A673 (cell line): ENCODE data around the gene FBN3. TPM values are rescaled to one million over a fixed set of nuclear protein-coding genes. Genes with fewer than 3 reads are reported as not detected.

Source experiments
- BruUV-seq: library from RNA; stranded (reverse); fragments of 400-500 nt; replicated peaks from 2 replicates; lab custom pipeline; 2021; lab: Mats Ljungman, UMichigan
- CTCF ChIA-PET: fragments of 300-600 bp; sonication (Branson Sonifier 250); formaldehyde crosslinking; loops from one replicate; lab custom pipeline; 2022; ENCODE audit warnings: antibody characterized with exemption; lab: Charles Lee
- POLR2A ChIA-PET: fragments of 300-600 bp; sonication (Branson Sonifier 250); formaldehyde crosslinking; loops from one replicate; lab custom pipeline; 2022; ENCODE audit warnings: antibody characterized with exemption; ENCODE audit not compliant: low non-redundant PET; lab: Charles Lee
- DNase-seq: peaks from one replicate; pipeline ENCODE4 v3.0.0-alpha.2; 2015; ENCODE audit warnings: low spot score
- H3K27ac ChIP-seq: fragments of 200-600 bp; sonication (generic); 2 replicates; pipeline ENCODE4 v1.5.1; 2016; ENCODE audit warnings: mixed run types, low read depth, mild to moderate bottlenecking, mixed read lengths, antibody characterized with exemption, low read length; ENCODE audit not compliant: poor library complexity, severe bottlenecking
- H3K27me3 ChIP-seq: fragments of 200-600 bp; sonication (generic); replicated peaks from 2 replicates; pipeline ENCODE4 v1.6.1; 2017; ENCODE audit warnings: mixed run types, low read depth, mild to moderate bottlenecking, mixed read lengths, antibody characterized with exemption, low read length; ENCODE audit not compliant: insufficient read depth, poor library complexity
- H3K36me3 ChIP-seq: fragments of 200-600 bp; sonication (generic); 2 replicates; pipeline ENCODE4 v1.6.1; 2016; ENCODE audit warnings: mixed run types, mild to moderate bottlenecking, mixed read lengths, antibody characterized with exemption, low read length; ENCODE audit not compliant: insufficient read depth, poor library complexity, severe bottlenecking
- H3K4me1 ChIP-seq: fragments of 200-600 bp; sonication (generic); 2 replicates; pipeline ENCODE4 v1.6.1; 2017; ENCODE audit warnings: mixed run types, mild to moderate bottlenecking, mixed read lengths, antibody characterized with exemption, low read length; ENCODE audit not compliant: insufficient read depth, poor library complexity, severe bottlenecking
- H3K4me3 ChIP-seq: fragments of 200-600 bp; sonication (generic); 2 replicates; pipeline ENCODE4 v1.5.1; 2016; ENCODE audit warnings: low read depth, mixed run types, mild to moderate bottlenecking, mixed read lengths, low read length; ENCODE audit not compliant: poor library complexity, severe bottlenecking
- H3K9me3 ChIP-seq: fragments of 200-600 bp; sonication (generic); 2 replicates; pipeline ENCODE4 v1.6.1; 2016; ENCODE audit warnings: mixed run types, low read depth, mild to moderate bottlenecking, mixed read lengths, antibody characterized with exemption, low read length; ENCODE audit not compliant: poor library complexity, severe bottlenecking
- CTCF ChIP-seq: fragments of 300-800, 200-600 bp; sonication (generic); conservative IDR thresholded peaks from 2 replicates; pipeline ENCODE4 v1.5.1; 2017; ENCODE audit warnings: low read depth, mild to moderate bottlenecking, antibody characterized with exemption, low read length, moderate library complexity, mixed read lengths
- EZH2 ChIP-seq: fragments of 200-600 bp; sonication (generic); IDR thresholded peaks from 2 replicates; pipeline ENCODE4 v1.6.1; 2017; ENCODE audit warnings: borderline replicate concordance, low read depth, mild to moderate bottlenecking, mixed read lengths, antibody characterized with exemption, low read length; ENCODE audit not compliant: poor library complexity, severe bottlenecking
- intact Hi-C: fragments of 100-400 bp; cut with micrococcal nuclease; formaldehyde crosslinking; loops from one replicate; pipeline ENCODE4 v1.10.0; 2022; ENCODE audit not compliant: unreplicated experiment
- total RNA-seq: library from RNA; stranded (reverse); gene quantifications from 2 replicates; pipeline ENCODE4 v1.2.3, GENCODE V29; 2021

The FBN3 gene
- total RNA-seq, 1 experiment from 2014 or later, result 0.06 TPM

GRCh38 chr19:8022275-8022674 is 127.1 kb downstream of the FBN3 start:
- no peak for DNase-seq
- no peak overlapping the region for H3K27ac ChIP-seq
- CTCF ChIA-PET, result no interaction called here
- no TSS peak for BruUV-seq
- TF ChIP-seq EZH2 (no peak), CTCF (no peak)
- POLR2A ChIA-PET, result no interaction called here
- H3K4me3 ChIP-seq, result no peak overlapping the region
- H3K36me3 ChIP-seq, result no peaks in the 10 kb centered on the region
- intact Hi-C loops, result no loop called here
- no peaks in the 10 kb centered on the region for H3K27me3 ChIP-seq
- no peaks in the 10 kb centered on the region for H3K9me3 ChIP-seq
- no peaks in the 10 kb centered on the region for H3K4me1 ChIP-seq

GRCh38 chr19:8021374-8021773 is 128.0 kb downstream of the FBN3 start:
- Histone ChIP-seq H3K4me3 (no peak overlapping the region), H3K4me1 (no peaks in the 10 kb centered on the region), H3K36me3 (no peaks in the 10 kb centered on the region), H3K27me3 (no peaks in the 10 kb centered on the region), H3K27ac (no peak overlapping the region), H3K9me3 (no peaks in the 10 kb centered on the region)
- no peak for DNase-seq
- intact Hi-C loops, result no loop called here
- BruUV-seq, result no TSS peak
- ChIA-PET CTCF (no interaction called here), POLR2A (no interaction called here)
- TF ChIP-seq EZH2 (no peak), CTCF (no peak)

GRCh38 chr19:8020681-8021080 is 128.7 kb downstream of the FBN3 start:
- H3K36me3 ChIP-seq, result no peaks in the 10 kb centered on the region
- no peaks in the 10 kb centered on the region for H3K9me3 ChIP-seq
- CTCF ChIA-PET, result no interaction called here
- intact Hi-C loops, result no loop called here
- no peaks in the 10 kb centered on the region for H3K27me3 ChIP-seq
- no TSS peak for BruUV-seq
- no peak for TF ChIP-seq EZH2
- no peak for TF ChIP-seq CTCF
- POLR2A ChIA-PET, result no interaction called here
- no peak overlapping the region for H3K4me3 ChIP-seq
- DNase-seq, result no peak
- H3K4me1 ChIP-seq, result no peaks in the 10 kb centered on the region
- no peak overlapping the region for H3K27ac ChIP-seq
